ENCODE measurements around the gene KRT4.

DNA sequence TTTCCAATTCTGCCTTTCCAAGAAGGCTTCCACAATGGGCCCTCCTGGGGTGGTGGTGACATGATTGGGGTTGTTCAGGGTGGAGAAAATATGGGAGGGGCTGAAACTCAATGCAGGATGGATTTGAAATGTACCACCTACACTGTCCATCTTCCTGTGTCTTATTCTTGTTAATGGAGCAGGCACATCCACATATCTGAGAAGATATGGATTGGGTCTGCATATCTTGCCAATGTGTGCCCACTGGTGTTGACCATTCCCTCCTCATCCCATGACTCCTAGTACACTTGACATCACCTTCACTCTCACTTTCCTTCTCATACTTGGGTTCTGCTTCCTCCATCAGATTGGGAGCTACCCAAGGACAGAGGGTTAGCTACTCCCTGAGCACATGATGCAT lies 44.0 kb downstream of the KRT4 start:
- TF ChIP-seq CTCF (IDR thresholded peaks at IDR 0.05; ENCODE audit: low read depth, low read length, poor library complexity, severe bottlenecking) (no peak), EZH2phosphoT487 (IDR thresholded peaks at IDR 0.05; ENCODE audit: borderline replicate concordance, low read length) (no peak)
